ENCODE measurements around the gene CLEC5A.

GRCh38 chr7:141978351-141978750 is 31.6 kb upstream of the CLEC5A start:
- TF ChIP-seq CTCF (IDR thresholded peaks at IDR 0.05) (no peak), POLR2A (IDR thresholded peaks at IDR 0.05) (no peak)

Data from adrenal gland (tissue), 5 donors.